Astrocyte (in vitro differentiated cells and primary cell): ENCODE measurements around the gene FLG. TPM values are rescaled to one million over a fixed set of nuclear protein-coding genes. Genes with fewer than 3 reads are reported as not detected.
"Not testable (repeated sequence)": the region's sequence is repeated elsewhere in the genome, so short reads cannot be mapped to it uniquely, and the experiment has no call there.

Source experiments
- DNase-seq: peaks from one replicate; pipeline ENCODE4 v3.0.0-alpha.2; 2010; ENCODE audit warnings: low read depth
- FAIRE-seq: peaks from 2 replicates; lab custom pipeline; 2011; peaks lifted over from hg19 to GRCh38; lab: Jason Lieb, UNC
- H2AFZ ChIP-seq: 2 replicates; pipeline ENCODE4 v1.6.0; 2012; ENCODE audit warnings: low read depth, low read length, inconsistent platforms
- H3K27ac ChIP-seq: 2 replicates; pipeline ENCODE4 v1.5.1; 2011; ENCODE audit warnings: low read depth, low read length, inconsistent platforms
- H3K27me3 ChIP-seq: 2 replicates; pipeline ENCODE4 v1.6.0; 2011; ENCODE audit warnings: low read length, inconsistent platforms; ENCODE audit not compliant: insufficient read depth
- H3K36me3 ChIP-seq: 2 replicates; pipeline ENCODE4 v1.5.1; 2011; ENCODE audit warnings: low read length, inconsistent platforms; ENCODE audit not compliant: insufficient read depth
- H3K4me1 ChIP-seq: 2 replicates; pipeline ENCODE4 v1.5.1; 2011; ENCODE audit warnings: low read length, inconsistent platforms; ENCODE audit not compliant: insufficient read depth
- H3K4me2 ChIP-seq: 2 replicates; pipeline ENCODE4 v1.6.0; 2012; ENCODE audit warnings: low read length, inconsistent platforms
- H3K4me3 ChIP-seq: 2 replicates; pipeline ENCODE4 v1.5.1; 2011; ENCODE audit warnings: low read depth, mild to moderate bottlenecking, low read length, inconsistent platforms; ENCODE audit not compliant: insufficient read depth
- H3K79me2 ChIP-seq: 2 replicates; pipeline ENCODE4 v1.6.0; 2012; ENCODE audit warnings: mild to moderate bottlenecking, low read length, inconsistent platforms; ENCODE audit not compliant: insufficient read depth
- H3K9ac ChIP-seq: 2 replicates; pipeline ENCODE4 v1.6.0; 2012; ENCODE audit warnings: mild to moderate bottlenecking, low read length, inconsistent platforms
- H3K9me3 ChIP-seq: 2 replicates; pipeline ENCODE4 v1.5.1; 2012; ENCODE audit warnings: low read depth, mild to moderate bottlenecking, low read length, inconsistent platforms; ENCODE audit not compliant: insufficient read depth
- H4K20me1 ChIP-seq: 2 replicates; pipeline ENCODE4 v1.6.0; 2012; ENCODE audit warnings: low read length, inconsistent platforms; ENCODE audit not compliant: insufficient read depth
- H3K27ac Mint-ChIP-seq: one replicate; pipeline ENCODE4 v1.8.0; 2021; ENCODE audit warnings: mild to moderate bottlenecking, mixed read lengths; ENCODE audit not compliant: unreplicated experiment
- H3K27me3 Mint-ChIP-seq: one replicate; pipeline ENCODE4 v1.8.0; 2021; ENCODE audit warnings: low read depth, mixed read lengths; ENCODE audit not compliant: unreplicated experiment
- H3K36me3 Mint-ChIP-seq: one replicate; pipeline ENCODE4 v1.8.0; 2021; ENCODE audit warnings: low read depth, mixed read lengths; ENCODE audit not compliant: unreplicated experiment
- H3K4me1 Mint-ChIP-seq: one replicate; pipeline ENCODE4 v1.8.0; 2021; ENCODE audit warnings: low read depth, mixed read lengths; ENCODE audit not compliant: unreplicated experiment
- H3K4me3 Mint-ChIP-seq: one replicate; pipeline ENCODE4 v1.8.0; 2021; ENCODE audit warnings: mild to moderate bottlenecking, moderate library complexity, mixed read lengths; ENCODE audit not compliant: unreplicated experiment
- H3K9me3 Mint-ChIP-seq: one replicate; pipeline ENCODE4 v1.8.0; 2021; ENCODE audit warnings: mild to moderate bottlenecking, mixed read lengths; ENCODE audit not compliant: unreplicated experiment
- EZH2 ChIP-seq: IDR thresholded peaks from 2 replicates; pipeline ENCODE4 v1.6.1; 2012; ENCODE audit warnings: mild to moderate bottlenecking, low read length, inconsistent platforms; ENCODE audit not compliant: insufficient read depth
- total RNA-seq: library from RNA; stranded (reverse); gene quantifications from 2 replicates; pipeline ENCODE4 v1.2.1, GENCODE V29; 2021
- TF ChIP-seq, protein P1 (sequence below): IDR thresholded peaks from 2 replicates; pipeline ENCODE4 v1.5.1; 2011; ENCODE audit warnings: low read depth, mild to moderate bottlenecking, inconsistent platforms, low read length, moderate library complexity; ENCODE audit not compliant: insufficient read depth

Gene FLG
- total RNA-seq, 1 donor from 2014 or later, result 4.4 TPM

DNA sequence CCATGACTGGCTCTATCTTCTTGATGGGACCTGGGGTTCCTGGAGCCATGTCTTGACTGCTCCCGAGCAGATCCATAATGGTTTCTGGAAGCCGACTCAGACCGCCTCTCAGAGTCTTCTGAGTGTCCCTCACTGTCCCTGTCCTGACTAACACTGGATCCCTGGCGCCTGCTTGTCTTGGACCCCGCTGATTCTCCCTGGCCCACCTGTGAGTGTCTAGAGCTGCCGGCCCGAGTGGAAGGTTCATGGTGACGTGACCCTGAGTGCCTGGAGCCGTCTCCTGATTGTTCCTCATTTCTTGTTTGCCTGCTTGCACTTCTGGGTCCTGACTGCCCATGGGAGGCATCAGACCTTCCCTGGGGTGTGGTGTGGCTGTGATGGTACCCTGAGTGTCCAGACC, 15.1 kb downstream of the FLG start:
- no peak overlapping the region for H3K27ac Mint-ChIP-seq
- H3K4me3 Mint-ChIP-seq, result no peak overlapping the region
- DNase-seq (no peak), FAIRE-seq (no peak)
- no peaks in the 10 kb centered on the region for H3K4me1 ChIP-seq
- H3K9ac ChIP-seq, result no peak overlapping the region
- no peaks in the 10 kb centered on the region for H4K20me1 ChIP-seq
- TF ChIP-seq, protein P1, sequence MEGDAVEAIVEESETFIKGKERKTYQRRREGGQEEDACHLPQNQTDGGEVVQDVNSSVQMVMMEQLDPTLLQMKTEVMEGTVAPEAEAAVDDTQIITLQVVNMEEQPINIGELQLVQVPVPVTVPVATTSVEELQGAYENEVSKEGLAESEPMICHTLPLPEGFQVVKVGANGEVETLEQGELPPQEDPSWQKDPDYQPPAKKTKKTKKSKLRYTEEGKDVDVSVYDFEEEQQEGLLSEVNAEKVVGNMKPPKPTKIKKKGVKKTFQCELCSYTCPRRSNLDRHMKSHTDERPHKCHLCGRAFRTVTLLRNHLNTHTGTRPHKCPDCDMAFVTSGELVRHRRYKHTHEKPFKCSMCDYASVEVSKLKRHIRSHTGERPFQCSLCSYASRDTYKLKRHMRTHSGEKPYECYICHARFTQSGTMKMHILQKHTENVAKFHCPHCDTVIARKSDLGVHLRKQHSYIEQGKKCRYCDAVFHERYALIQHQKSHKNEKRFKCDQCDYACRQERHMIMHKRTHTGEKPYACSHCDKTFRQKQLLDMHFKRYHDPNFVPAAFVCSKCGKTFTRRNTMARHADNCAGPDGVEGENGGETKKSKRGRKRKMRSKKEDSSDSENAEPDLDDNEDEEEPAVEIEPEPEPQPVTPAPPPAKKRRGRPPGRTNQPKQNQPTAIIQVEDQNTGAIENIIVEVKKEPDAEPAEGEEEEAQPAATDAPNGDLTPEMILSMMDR, result no peak
- TF ChIP-seq EZH2, result no peak
- no peak overlapping the region for H2AFZ ChIP-seq
- no peaks in the 10 kb centered on the region for H3K27me3 Mint-ChIP-seq
- no peak overlapping the region for H3K4me3 ChIP-seq
- H3K4me1 Mint-ChIP-seq, result no peaks in the 10 kb centered on the region
- H3K36me3 Mint-ChIP-seq, result peaks cover 77% of the 10 kb centered on the region
- no peak overlapping the region for H3K27ac ChIP-seq
- no peak overlapping the region for H3K4me2 ChIP-seq
- H3K27me3 ChIP-seq, result no peaks in the 10 kb centered on the region
- H3K9me3 Mint-ChIP-seq, result peaks cover 70% of the 10 kb centered on the region
- no peaks in the 10 kb centered on the region for H3K36me3 ChIP-seq
- peaks cover 5% of the 10 kb centered on the region for H3K9me3 ChIP-seq
- H3K79me2 ChIP-seq, result no peaks in the 10 kb centered on the region

DNA sequence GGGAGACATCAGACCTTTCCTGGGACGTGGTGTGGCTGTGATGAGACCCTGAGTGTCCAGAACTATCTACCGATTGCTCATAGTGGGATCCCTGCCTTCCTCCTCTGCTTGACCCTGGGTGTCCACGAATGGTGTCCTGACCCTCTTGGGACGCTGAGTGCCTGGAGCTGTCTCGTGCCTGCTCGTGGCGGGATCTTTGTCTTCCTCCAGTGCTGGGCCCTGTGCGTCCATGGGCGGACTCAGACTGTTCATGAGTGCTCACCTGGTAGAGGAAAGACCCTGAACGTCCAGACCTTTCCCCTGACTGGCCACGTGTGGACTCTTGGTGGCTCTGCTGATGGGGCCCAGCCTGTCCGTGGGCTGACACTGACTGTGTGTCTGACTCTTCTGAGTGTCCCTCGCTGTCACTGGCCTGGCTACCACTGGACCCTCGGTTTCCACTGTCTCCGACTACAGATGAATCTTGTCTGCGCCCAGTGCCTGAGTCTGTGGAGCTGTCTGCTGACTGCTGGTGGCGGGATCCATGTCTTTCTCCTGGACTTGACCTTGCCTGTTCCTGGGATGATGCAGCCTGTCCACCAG, 15.6 kb downstream of the FLG start:
- H3K27ac ChIP-seq, FAIRE-seq, DNase-seq, H4K20me1 ChIP-seq, H3K4me2 ChIP-seq, H3K4me3 ChIP-seq, H3K27ac Mint-ChIP-seq, H3K4me1 ChIP-seq, H3K27me3 ChIP-seq, H2AFZ ChIP-seq, H3K9ac ChIP-seq, H3K27me3 Mint-ChIP-seq, H3K79me2 ChIP-seq, H3K9me3 ChIP-seq, H3K36me3 ChIP-seq, H3K4me3 Mint-ChIP-seq, H3K4me1 Mint-ChIP-seq: not testable (repeated sequence)
- Mint-ChIP-seq H3K36me3 (peaks cover 82% of the 10 kb centered on the region), H3K9me3 (peaks cover 72% of the 10 kb centered on the region)

DNA sequence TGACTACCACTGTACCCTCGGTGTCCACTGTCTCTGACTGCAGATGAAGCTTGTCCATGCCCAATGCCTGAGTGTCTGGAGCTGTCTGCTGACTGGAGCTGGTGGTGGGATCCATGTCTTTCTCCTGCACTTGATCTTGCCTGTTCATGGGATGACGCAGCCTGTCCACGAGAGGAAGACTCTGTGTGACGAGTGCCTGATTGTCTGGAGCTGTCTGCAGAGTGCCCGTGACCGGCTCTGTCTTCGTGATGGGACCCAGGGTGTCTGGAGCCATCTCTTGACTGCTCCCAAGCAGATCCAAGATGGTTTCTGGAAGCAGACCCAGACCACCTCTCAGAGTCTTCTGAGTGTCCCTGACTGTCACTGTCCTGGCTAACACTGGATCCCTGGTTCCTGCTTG, 16.3 kb downstream of the FLG start:
- H4K20me1 ChIP-seq, H3K9ac ChIP-seq, H3K36me3 ChIP-seq, H3K4me1 Mint-ChIP-seq, H3K27ac Mint-ChIP-seq, H3K4me1 ChIP-seq, H3K9me3 ChIP-seq, H3K4me3 Mint-ChIP-seq, H3K27me3 Mint-ChIP-seq, DNase-seq, H3K4me3 ChIP-seq, H3K27ac ChIP-seq, H3K79me2 ChIP-seq, H2AFZ ChIP-seq, FAIRE-seq, H3K4me2 ChIP-seq, H3K27me3 ChIP-seq: not testable (repeated sequence)
- Mint-ChIP-seq H3K36me3 (peaks cover 82% of the 10 kb centered on the region), H3K9me3 (peaks cover 72% of the 10 kb centered on the region)

DNA sequence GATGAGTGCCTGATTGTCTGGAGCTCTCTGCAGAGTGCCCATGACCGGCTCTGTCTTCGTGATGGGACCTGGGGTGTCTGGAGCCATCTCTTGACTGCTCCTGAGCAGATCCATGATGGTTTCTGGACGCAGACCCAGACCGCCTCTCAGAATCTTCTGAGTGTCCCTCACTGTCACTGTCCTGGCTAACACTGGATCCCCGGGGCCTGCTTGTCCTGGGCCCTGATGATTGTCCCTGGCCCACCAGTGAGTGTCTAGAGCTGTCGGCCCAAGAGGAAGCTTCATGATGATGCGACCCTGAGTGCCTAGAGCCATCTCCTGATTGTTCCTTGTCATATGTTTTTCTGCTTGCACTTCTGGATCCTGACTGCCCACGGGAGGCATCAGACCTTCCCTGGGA, 17.1 kb downstream of the FLG start:
- H3K4me3 Mint-ChIP-seq, FAIRE-seq, H3K4me1 ChIP-seq, H3K36me3 ChIP-seq, H3K9me3 ChIP-seq, H3K4me1 Mint-ChIP-seq, H3K4me3 ChIP-seq, H3K27ac Mint-ChIP-seq, H3K79me2 ChIP-seq, H3K27me3 Mint-ChIP-seq, H2AFZ ChIP-seq, H3K27me3 ChIP-seq, H3K27ac ChIP-seq, H3K9ac ChIP-seq, DNase-seq, H3K4me2 ChIP-seq, H4K20me1 ChIP-seq: not testable (repeated sequence)
- peaks cover 69% of the 10 kb centered on the region for H3K9me3 Mint-ChIP-seq
- H3K36me3 Mint-ChIP-seq, result peaks cover 80% of the 10 kb centered on the region

DNA sequence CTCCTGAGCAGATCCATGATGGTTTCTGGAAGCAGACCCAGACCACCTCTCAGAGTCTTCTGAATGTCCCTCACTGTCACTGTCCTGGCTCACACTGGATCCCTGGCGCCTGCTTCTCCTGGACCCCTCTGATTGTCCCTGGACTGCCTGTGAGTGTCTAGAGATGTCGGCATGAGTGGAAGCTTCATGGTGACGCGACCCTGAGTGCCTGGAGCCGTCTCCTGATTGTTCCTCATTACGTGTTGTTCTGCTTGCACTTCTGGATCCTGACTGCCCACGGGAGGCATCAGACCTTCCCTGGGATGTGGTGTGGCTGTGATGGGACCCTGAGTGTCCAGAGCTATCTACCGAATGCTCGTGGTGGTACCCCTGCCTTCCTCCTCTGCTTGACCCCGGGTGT, 18.9 kb downstream of the FLG start:
- not testable (repeated sequence) for H3K4me3 Mint-ChIP-seq, H3K4me3 ChIP-seq, H3K9me3 ChIP-seq

More for the DNA sequence above, 18.9 kb downstream of the FLG start:
- not testable (repeated sequence) for H3K27ac ChIP-seq, H3K27me3 Mint-ChIP-seq, H3K9ac ChIP-seq, H3K4me1 Mint-ChIP-seq, H3K4me2 ChIP-seq, H4K20me1 ChIP-seq, H2AFZ ChIP-seq, FAIRE-seq, H3K36me3 ChIP-seq, H3K27ac Mint-ChIP-seq, DNase-seq, H3K4me1 ChIP-seq, H3K79me2 ChIP-seq, H3K27me3 ChIP-seq
- Mint-ChIP-seq H3K36me3 (peaks cover 61% of the 10 kb centered on the region), H3K9me3 (peaks cover 54% of the 10 kb centered on the region)
